ENCODE data around the gene WDR86.

WDR86 gene

GRCh38 chr7:151339651-151340382 is 70.0 kb downstream of the WDR86 start:
- no peak for DNase-seq (ENCODE audit: low read depth, low spot score)
- H3K9ac ChIP-seq (ENCODE audit: insufficient read length): no peak overlapping the region
- H3K9me3 ChIP-seq (ENCODE audit: low read depth, low read length): no peaks in the 10 kb centered on the region
- no peak overlapping the region for H3K4me3 ChIP-seq
- TF ChIP-seq POLR2AphosphoS5 (IDR thresholded peaks at IDR 0.05; ENCODE audit: borderline replicate concordance, low read depth, low read length): no peak
- TF ChIP-seq FOXP2 (optimal IDR thresholded peaks at IDR 0.05; ENCODE audit: control extremely low read depth, extremely low read length, insufficient read depth): no peak
- H3K36me3 ChIP-seq (ENCODE audit: insufficient read depth, low read length): no peaks in the 10 kb centered on the region
- H3K27ac ChIP-seq: no peak overlapping the region

DNA sequence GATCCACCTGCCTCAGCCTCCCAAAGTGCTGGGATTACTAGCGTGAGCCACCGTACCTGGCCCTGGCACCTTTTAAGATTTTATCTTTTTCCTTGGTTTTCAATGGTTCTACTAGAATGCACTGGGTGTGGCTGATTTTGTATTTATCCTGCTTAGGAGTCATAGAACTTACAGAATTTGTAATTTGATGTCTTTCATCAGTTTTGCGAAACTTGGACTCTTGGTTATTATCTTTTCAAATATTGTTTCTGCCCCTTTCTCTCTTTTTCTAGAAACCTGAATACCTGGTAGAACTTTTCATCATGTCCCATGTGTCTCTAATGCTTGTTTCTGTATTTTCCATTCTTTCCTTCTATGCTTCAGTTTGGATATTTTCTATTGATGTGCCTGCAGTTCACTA is 71.0 kb downstream of the WDR86 start:
- TF ChIP-seq EZH2 (IDR thresholded peaks at IDR 0.05): no peak
- TF ChIP-seq POLR2AphosphoS5 (IDR thresholded peaks at IDR 0.05; ENCODE audit: borderline replicate concordance, low read depth, low read length): no peak
- TF ChIP-seq FOXP2 (optimal IDR thresholded peaks at IDR 0.05; ENCODE audit: control extremely low read depth, extremely low read length, insufficient read depth): no peak
- Histone ChIP-seq H3K27ac (no peak overlapping the region), H3K36me3 (ENCODE audit: insufficient read depth, low read length) (no peaks in the 10 kb centered on the region), H3K9me3 (ENCODE audit: low read depth, low read length) (no peaks in the 10 kb centered on the region), H3K4me3 (no peak overlapping the region), H3K9ac (ENCODE audit: insufficient read length) (no peak overlapping the region)
- no peak for DNase-seq (ENCODE audit: low read depth, low spot score)

DNA sequence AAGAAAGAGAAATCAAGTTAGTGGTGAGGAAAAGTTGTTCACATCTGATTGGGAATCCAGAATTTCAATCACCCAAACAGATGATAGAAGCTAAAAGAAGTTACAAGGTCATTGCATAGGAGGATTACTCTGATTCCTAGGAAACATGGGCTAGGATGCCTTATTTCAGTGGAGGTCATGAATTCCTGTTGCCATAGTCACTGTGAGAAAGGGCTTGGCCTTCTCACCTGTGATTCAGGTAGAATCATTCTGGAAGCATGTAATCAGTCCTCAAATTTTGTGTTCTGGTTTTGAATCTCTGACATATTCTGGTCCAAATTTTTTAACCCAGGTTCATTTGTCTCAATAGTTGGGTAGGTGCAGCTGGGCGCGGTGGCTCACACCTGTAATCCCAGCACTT is 72.5 kb downstream of the WDR86 start:
- Histone ChIP-seq H3K4me3 (no peak overlapping the region), H3K36me3 (ENCODE audit: insufficient read depth, low read length) (no peaks in the 10 kb centered on the region), H3K9me3 (ENCODE audit: low read depth, low read length) (no peaks in the 10 kb centered on the region), H3K27ac (no peak overlapping the region), H3K9ac (ENCODE audit: insufficient read length) (no peak overlapping the region)
- DNase-seq (ENCODE audit: low read depth, low spot score): no peak
- TF ChIP-seq POLR2AphosphoS5 (IDR thresholded peaks at IDR 0.05; ENCODE audit: borderline replicate concordance, low read depth, low read length) (no peak), EZH2 (IDR thresholded peaks at IDR 0.05) (no peak), FOXP2 (optimal IDR thresholded peaks at IDR 0.05; ENCODE audit: control extremely low read depth, extremely low read length, insufficient read depth) (no peak)

DNA sequence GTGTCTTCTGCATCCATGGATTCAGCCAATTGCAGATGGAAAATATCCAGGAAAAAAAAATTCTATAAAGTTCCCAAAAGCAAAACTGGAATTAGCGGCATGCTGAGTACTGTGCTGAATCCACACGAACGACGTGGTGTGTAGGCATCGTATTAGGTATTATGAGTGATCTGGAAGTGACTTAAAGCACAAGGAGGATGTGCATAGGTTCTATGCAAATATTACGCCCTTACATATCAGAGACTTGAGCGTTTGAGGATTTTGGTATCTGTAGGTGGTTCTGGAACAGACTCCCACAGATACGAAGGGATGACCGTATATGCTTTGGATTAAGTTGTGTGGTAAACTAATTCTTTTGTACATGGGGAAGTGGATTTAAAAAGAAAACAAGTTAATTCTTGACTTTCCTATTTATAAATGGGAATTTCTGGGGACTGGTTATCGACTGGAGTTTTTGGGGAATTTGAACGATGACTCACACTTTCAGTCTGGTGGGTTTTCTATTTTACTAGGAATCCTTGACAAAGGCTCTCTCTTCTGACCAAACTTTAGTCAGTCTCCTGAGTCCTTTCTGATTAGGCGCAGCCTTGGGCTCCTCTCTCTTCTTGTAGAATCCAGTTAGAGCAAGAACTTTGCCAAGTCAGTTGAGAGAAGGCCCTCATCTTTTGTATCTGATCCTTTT is 73.7 kb downstream of the WDR86 start:
- Histone ChIP-seq H3K9ac (ENCODE audit: insufficient read length) (no peak overlapping the region), H3K27ac (no peak overlapping the region), H3K36me3 (ENCODE audit: insufficient read depth, low read length) (no peaks in the 10 kb centered on the region), H3K4me3 (no peak overlapping the region), H3K9me3 (ENCODE audit: low read depth, low read length) (no peaks in the 10 kb centered on the region)
- no peak for DNase-seq (ENCODE audit: low read depth, low spot score)
- TF ChIP-seq POLR2AphosphoS5 (IDR thresholded peaks at IDR 0.05; ENCODE audit: borderline replicate concordance, low read depth, low read length) (no peak), EZH2 (IDR thresholded peaks at IDR 0.05) (no peak), FOXP2 (optimal IDR thresholded peaks at IDR 0.05; ENCODE audit: control extremely low read depth, extremely low read length, insufficient read depth) (no peak)

- no peak for DNase-seq (ENCODE audit: low read depth, low spot score)
- Histone ChIP-seq H3K9me3 (ENCODE audit: low read depth, low read length) (no peaks in the 10 kb centered on the region), H3K27ac (no peak overlapping the region), H3K9ac (ENCODE audit: insufficient read length) (no peak overlapping the region), H3K4me3 (no peak overlapping the region), H3K36me3 (ENCODE audit: insufficient read depth, low read length) (no peaks in the 10 kb centered on the region)
- TF ChIP-seq EZH2 (IDR thresholded peaks at IDR 0.05): no peak
- no peak for TF ChIP-seq FOXP2 (optimal IDR thresholded peaks at IDR 0.05; ENCODE audit: control extremely low read depth, extremely low read length, insufficient read depth)
- no peak for TF ChIP-seq POLR2AphosphoS5 (IDR thresholded peaks at IDR 0.05; ENCODE audit: borderline replicate concordance, low read depth, low read length)
Measured at GRCh38 chr7:151334628-151335027, 75.2 kb downstream of the WDR86 start.

Measured in SK-N-MC (cell line).